Activated CD8-positive, alpha-beta T cell treated with anti-CD3 and anti-CD28 coated beads for 36 hours (primary cell): Measurements from ENCODE around the gene LDLRAP1. TPM values are rescaled to one million over a fixed set of nuclear protein-coding genes. Genes with fewer than 3 reads are reported as not detected.
A peak's percentile ranks its signal among the peaks of the same experiment; 100 is the strongest.

Source experiments
- ATAC-seq: fragments of 200-7000 bp; cut with Tn5 transposase; one replicate; pipeline ENCODE4 v1.10.0; 2021; ENCODE audit warnings: mild to moderate bottlenecking, moderate library complexity
- CTCF ChIA-PET: fragments of 350-600 bp; sonication (Branson Sonifier 250); formaldehyde crosslinking; loops from one replicate; lab custom pipeline; 2021; ENCODE audit warnings: antibody characterized with exemption; lab: Charles Lee
- POLR2A ChIA-PET: fragments of 350-600 bp; sonication (Branson Sonifier 250); formaldehyde crosslinking; loops from one replicate; lab custom pipeline; 2021; ENCODE audit warnings: antibody characterized with exemption; lab: Charles Lee
- DNase-seq: peaks from one replicate; pipeline ENCODE4 v3.0.0-alpha.2; 2020
- H3K27ac Mint-ChIP-seq: one replicate; pipeline ENCODE4 v1.8.0; 2021; ENCODE audit warnings: mild to moderate bottlenecking, mixed read lengths
- H3K27me3 Mint-ChIP-seq: one replicate; pipeline ENCODE4 v1.8.0; 2021; ENCODE audit warnings: mixed read lengths
- H3K36me3 Mint-ChIP-seq: one replicate; pipeline ENCODE4 v1.8.0; 2021; ENCODE audit warnings: low read depth, mixed read lengths
- H3K4me1 Mint-ChIP-seq: one replicate; pipeline ENCODE4 v1.8.0; 2021; ENCODE audit warnings: low read depth, mixed read lengths
- H3K4me3 Mint-ChIP-seq: one replicate; pipeline ENCODE4 v1.8.0; 2021; ENCODE audit warnings: mild to moderate bottlenecking, moderate library complexity, mixed read lengths
- H3K9me3 Mint-ChIP-seq: one replicate; pipeline ENCODE4 v1.8.0; 2021; ENCODE audit warnings: mixed read lengths
- CTCF ChIP-seq: fragments of 200-600 bp; IDR thresholded peaks from one replicate; pipeline ENCODE4 v1.8.0; 2022; ENCODE audit warnings: antibody characterized with exemption, mild to moderate bottlenecking
- intact Hi-C: fragments of 100-400 bp; cut with micrococcal nuclease; formaldehyde crosslinking; loops from one replicate; pipeline ENCODE4 v1.10.0; 2022
- total RNA-seq, 2 experiments: library from RNA; stranded (reverse); gene quantifications; one replicate each; pipeline ENCODE4 v1.2.3, GENCODE V29; 2021

The LDLRAP1 gene
- total RNA-seq, 2 experiments from 2014 or later, result 13.4 to 14.5 TPM

- H3K4me3 Mint-ChIP-seq, result no peak overlapping the region
- H3K36me3 Mint-ChIP-seq, result no peaks in the 10 kb centered on the region
- ChIA-PET CTCF (interaction anchor here (0.9 to 3.2 kb wide), 8 partner anchors 9 to 257 kb away, joined by 3 to 20 read pairs (median 4); no protein-coding TSS in a partner anchor), POLR2A (interaction anchor here (0.5 to 1.3 kb wide), 4 partner anchors 10 to 715 kb away, joined by 3 to 8 read pairs (median 3); no protein-coding TSS in a partner anchor)
- H3K4me1 Mint-ChIP-seq, result peaks cover 7% of the 10 kb centered on the region
- no peak overlapping the region for H3K27ac Mint-ChIP-seq
- intact Hi-C loops, result no loop called here
- no peak for TF ChIP-seq CTCF
- no peaks in the 10 kb centered on the region for H3K27me3 Mint-ChIP-seq
- H3K9me3 Mint-ChIP-seq, result no peaks in the 10 kb centered on the region
- DNase-seq (no peak), ATAC-seq (no peak)
Observed at GRCh38 chr1:25538191-25538767, 5.1 kb upstream of the LDLRAP1 start.

GRCh38 chr1:25540750-25541342, 2.6 kb upstream of the LDLRAP1 start:
- Mint-ChIP-seq H3K27ac (no peak overlapping the region), H3K36me3 (no peaks in the 10 kb centered on the region), H3K27me3 (no peaks in the 10 kb centered on the region), H3K9me3 (no peaks in the 10 kb centered on the region), H3K4me3 (no peak overlapping the region), H3K4me1 (peaks cover 22% of the 10 kb centered on the region)
- no peak for TF ChIP-seq CTCF
- intact Hi-C loops, result loop anchor here (10.0 kb wide), 1 partner anchor 164 kb away; no protein-coding TSS in a partner anchor
- ATAC-seq, result no peak
- ChIA-PET CTCF (interaction anchor here (0.6 kb wide), 1 partner anchor 457 kb away, joined by 3 read pairs; the partner anchor contains the start of gene PAFAH2), POLR2A (interaction anchor here (1.3 kb wide), 1 partner anchor 24 kb away, joined by 3 read pairs; no protein-coding TSS in a partner anchor)
- DNase-seq, result no peak

- Mint-ChIP-seq H3K4me3 (no peak overlapping the region), H3K27me3 (no peaks in the 10 kb centered on the region), H3K27ac (no peak overlapping the region), H3K9me3 (no peaks in the 10 kb centered on the region), H3K36me3 (no peaks in the 10 kb centered on the region), H3K4me1 (peaks cover 26% of the 10 kb centered on the region)
- no peak for DNase-seq
- no peak for TF ChIP-seq CTCF
- ChIA-PET CTCF (interaction anchor here (0.6 kb wide), 1 partner anchor 456 kb away, joined by 3 read pairs; the partner anchor contains the start of gene PAFAH2), POLR2A (no interaction called here)
- intact Hi-C loops, result loop anchor here (10.0 kb wide), 1 partner anchor 163 kb away; no protein-coding TSS in a partner anchor
- ATAC-seq, result no peak
Observed at GRCh38 chr1:25541425-25541824, 2.0 kb upstream of the LDLRAP1 start.

- ChIA-PET POLR2A (no interaction called here), CTCF (interaction anchor here (1.1 to 1.6 kb wide), 2 partner anchors 25 to 30 kb away, joined by 3 to 4 read pairs; no protein-coding TSS in a partner anchor)
Observed at GRCh38 chr1:25541889-25542658, 1.3 kb upstream of the LDLRAP1 start.

More at GRCh38 chr1:25541889-25542658, 1.3 kb upstream of the LDLRAP1 start:
- intact Hi-C loops, result loop anchor here (10.0 kb wide), 1 partner anchor 163 kb away; no protein-coding TSS in a partner anchor
- ATAC-seq (no peak), DNase-seq (no peak)
- Mint-ChIP-seq H3K4me3 (peak overlapping the region; percentile 82), H3K27ac (no peak overlapping the region), H3K27me3 (no peaks in the 10 kb centered on the region), H3K36me3 (no peaks in the 10 kb centered on the region), H3K9me3 (no peaks in the 10 kb centered on the region), H3K4me1 (peaks cover 32% of the 10 kb centered on the region)
- TF ChIP-seq CTCF, result no peak
